ENCODE data around the gene CLSTN1.
A peak's percentile ranks its signal among the peaks of the same experiment; 100 is the strongest.

Gene CLSTN1

GRCh38 chr1:9782897-9783296 is 40.9 kb downstream of the CLSTN1 start:
- TF ChIP-seq, protein P1, sequence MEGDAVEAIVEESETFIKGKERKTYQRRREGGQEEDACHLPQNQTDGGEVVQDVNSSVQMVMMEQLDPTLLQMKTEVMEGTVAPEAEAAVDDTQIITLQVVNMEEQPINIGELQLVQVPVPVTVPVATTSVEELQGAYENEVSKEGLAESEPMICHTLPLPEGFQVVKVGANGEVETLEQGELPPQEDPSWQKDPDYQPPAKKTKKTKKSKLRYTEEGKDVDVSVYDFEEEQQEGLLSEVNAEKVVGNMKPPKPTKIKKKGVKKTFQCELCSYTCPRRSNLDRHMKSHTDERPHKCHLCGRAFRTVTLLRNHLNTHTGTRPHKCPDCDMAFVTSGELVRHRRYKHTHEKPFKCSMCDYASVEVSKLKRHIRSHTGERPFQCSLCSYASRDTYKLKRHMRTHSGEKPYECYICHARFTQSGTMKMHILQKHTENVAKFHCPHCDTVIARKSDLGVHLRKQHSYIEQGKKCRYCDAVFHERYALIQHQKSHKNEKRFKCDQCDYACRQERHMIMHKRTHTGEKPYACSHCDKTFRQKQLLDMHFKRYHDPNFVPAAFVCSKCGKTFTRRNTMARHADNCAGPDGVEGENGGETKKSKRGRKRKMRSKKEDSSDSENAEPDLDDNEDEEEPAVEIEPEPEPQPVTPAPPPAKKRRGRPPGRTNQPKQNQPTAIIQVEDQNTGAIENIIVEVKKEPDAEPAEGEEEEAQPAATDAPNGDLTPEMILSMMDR (IDR thresholded peaks at IDR 0.05; ENCODE audit: poor library complexity, severe bottlenecking) = no peak
- Histone ChIP-seq H3K27me3 (ENCODE audit: insufficient read depth, poor library complexity, severe bottlenecking) (no peaks in the 10 kb centered on the region), H3K27ac (ENCODE audit: poor library complexity, severe bottlenecking) (peak overlapping the region; percentile 61), H3K9me3 (ENCODE audit: severe bottlenecking) (no peaks in the 10 kb centered on the region), H3K36me3 (ENCODE audit: low read depth) (peaks cover 10% of the 10 kb centered on the region), H3K4me1 (ENCODE audit: insufficient read depth, poor library complexity, severe bottlenecking) (peaks cover 23% of the 10 kb centered on the region), H3K4me3 (ENCODE audit: severe bottlenecking) (no peak overlapping the region)
- DNase-seq (ENCODE audit: low spot score) (no peak), ATAC-seq (ENCODE audit: low read depth) (no peak)

DNA sequence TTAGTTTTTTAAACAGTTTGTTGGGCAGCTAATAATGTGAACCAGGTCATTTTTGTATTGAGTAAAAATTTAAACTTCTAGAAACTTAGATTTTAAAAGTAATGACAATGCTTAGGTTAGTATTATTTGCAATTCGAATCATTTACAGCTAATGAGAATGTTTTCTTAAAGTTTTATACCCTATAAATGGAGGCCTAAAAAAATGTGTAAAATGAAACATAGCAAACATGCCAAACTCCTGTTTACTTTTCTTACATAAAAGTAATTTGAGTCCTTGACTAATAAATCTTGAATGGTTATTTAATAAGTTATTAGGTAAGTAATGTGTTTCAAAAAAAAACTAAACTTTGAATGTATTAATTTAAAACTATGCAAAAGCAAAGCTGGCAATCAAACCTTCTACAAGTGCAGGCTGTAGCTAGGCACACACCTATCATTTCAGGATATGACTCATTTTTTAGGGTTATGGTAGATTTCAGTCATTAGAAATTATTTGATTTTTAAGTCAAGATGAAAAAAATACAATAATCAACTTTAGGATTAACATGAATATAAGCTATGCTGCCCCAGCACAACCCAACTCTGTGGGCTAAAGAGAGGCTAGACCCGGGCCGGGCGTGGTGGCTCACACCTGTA is 41.5 kb downstream of the CLSTN1 start:
- Histone ChIP-seq H3K9me3 (ENCODE audit: severe bottlenecking) (no peaks in the 10 kb centered on the region), H3K4me1 (ENCODE audit: insufficient read depth, poor library complexity, severe bottlenecking) (peaks cover 23% of the 10 kb centered on the region), H3K27ac (ENCODE audit: poor library complexity, severe bottlenecking) (peak overlapping the region; percentile 61), H3K27me3 (ENCODE audit: insufficient read depth, poor library complexity, severe bottlenecking) (no peaks in the 10 kb centered on the region), H3K4me3 (ENCODE audit: severe bottlenecking) (no peak overlapping the region), H3K36me3 (ENCODE audit: low read depth) (peaks cover 10% of the 10 kb centered on the region)
- ATAC-seq (ENCODE audit: low read depth) = peak; percentile 50; the same call in 1 of the 3 replicates
- no peak for DNase-seq (ENCODE audit: low spot score)
- TF ChIP-seq, protein P1 (IDR thresholded peaks at IDR 0.05; ENCODE audit: poor library complexity, severe bottlenecking) = no peak

- peaks cover 33% of the 10 kb centered on the region for H3K4me1 ChIP-seq (ENCODE audit: insufficient read depth, poor library complexity, severe bottlenecking)
- no peaks in the 10 kb centered on the region for H3K9me3 ChIP-seq (ENCODE audit: severe bottlenecking)
- peak overlapping the region; percentile 61 for H3K27ac ChIP-seq (ENCODE audit: poor library complexity, severe bottlenecking)
These were observed 43.1 kb downstream of the CLSTN1 start for GRCh38 chr1:9780554-9781110.

DNA sequence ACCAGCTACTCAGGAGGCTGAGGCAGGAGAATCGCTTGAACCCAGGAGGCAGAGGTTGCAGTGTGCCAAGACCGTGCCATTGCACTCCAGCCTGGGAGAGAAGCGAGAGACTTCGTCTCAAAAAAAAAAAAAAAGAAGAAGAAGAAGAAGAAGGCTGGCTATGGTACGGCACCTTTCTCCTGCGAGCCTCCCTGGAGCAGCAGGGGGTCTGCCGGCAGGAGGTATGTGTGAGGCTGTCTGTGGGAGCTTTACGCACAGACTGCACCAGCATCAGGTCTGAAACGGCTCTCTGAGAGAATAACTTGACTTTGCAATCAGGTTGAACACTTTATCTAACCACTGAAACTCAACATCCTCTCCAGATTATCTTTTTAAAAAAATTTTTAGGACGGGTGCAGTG is 44.9 kb downstream of the CLSTN1 start:
- DNase-seq (ENCODE audit: low spot score) = no peak
- Histone ChIP-seq H3K4me3 (ENCODE audit: severe bottlenecking) (no peak overlapping the region), H3K36me3 (ENCODE audit: low read depth) (peaks cover 18% of the 10 kb centered on the region), H3K9me3 (ENCODE audit: severe bottlenecking) (no peaks in the 10 kb centered on the region), H3K27me3 (ENCODE audit: insufficient read depth, poor library complexity, severe bottlenecking) (no peaks in the 10 kb centered on the region), H3K4me1 (ENCODE audit: insufficient read depth, poor library complexity, severe bottlenecking) (peaks cover 39% of the 10 kb centered on the region), H3K27ac (ENCODE audit: poor library complexity, severe bottlenecking) (peak overlapping the region; percentile 88)
- TF ChIP-seq, protein P1 (IDR thresholded peaks at IDR 0.05; ENCODE audit: poor library complexity, severe bottlenecking) = no peak
- no peak for ATAC-seq (ENCODE audit: low read depth)

More at GRCh38 chr1:9780554-9781110, 43.1 kb downstream of the CLSTN1 start:
- Histone ChIP-seq H3K4me3 (ENCODE audit: severe bottlenecking) (no peak overlapping the region), H3K36me3 (ENCODE audit: low read depth) (peaks cover 10% of the 10 kb centered on the region), H3K27me3 (ENCODE audit: insufficient read depth, poor library complexity, severe bottlenecking) (no peaks in the 10 kb centered on the region)
- TF ChIP-seq, protein P1 (IDR thresholded peaks at IDR 0.05; ENCODE audit: poor library complexity, severe bottlenecking) = no peak
- ATAC-seq (ENCODE audit: low read depth) = no peak
- no peak for DNase-seq (ENCODE audit: low spot score)

DNA sequence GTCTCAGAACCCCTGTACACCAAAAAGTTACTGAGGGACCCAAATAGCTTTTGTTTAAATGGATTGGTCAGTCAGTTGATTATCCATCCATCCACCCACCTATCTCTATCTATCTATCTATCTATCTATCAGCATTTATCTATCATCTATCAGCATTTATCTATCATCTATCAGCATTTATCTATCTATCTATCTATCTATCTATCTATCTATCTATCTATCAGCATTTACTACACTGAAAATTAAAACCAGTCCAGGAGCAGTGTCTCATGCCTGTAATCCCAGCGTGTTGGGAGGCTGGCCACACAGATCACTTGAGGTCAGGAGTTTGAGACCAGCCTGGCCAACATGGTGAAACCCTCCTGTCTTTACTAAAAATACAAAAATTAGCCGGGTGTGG is 47.1 kb downstream of the CLSTN1 start:
- H3K4me1 ChIP-seq (ENCODE audit: insufficient read depth, poor library complexity, severe bottlenecking) = peaks cover 24% of the 10 kb centered on the region
- TF ChIP-seq, protein P1 (IDR thresholded peaks at IDR 0.05; ENCODE audit: poor library complexity, severe bottlenecking) = no peak
- no peak for ATAC-seq (ENCODE audit: low read depth)

More for the DNA sequence above, 47.1 kb downstream of the CLSTN1 start:
- Histone ChIP-seq H3K9me3 (ENCODE audit: severe bottlenecking) (no peaks in the 10 kb centered on the region), H3K27me3 (ENCODE audit: insufficient read depth, poor library complexity, severe bottlenecking) (no peaks in the 10 kb centered on the region), H3K36me3 (ENCODE audit: low read depth) (peaks cover 26% of the 10 kb centered on the region), H3K27ac (ENCODE audit: poor library complexity, severe bottlenecking) (peak overlapping the region; percentile 88), H3K4me3 (ENCODE audit: severe bottlenecking) (no peak overlapping the region)
- DNase-seq (ENCODE audit: low spot score) = no peak
